GM12878 (cell line): Measurements from ENCODE around the gene SPATA16. TPM values are rescaled to one million over a fixed set of nuclear protein-coding genes. Genes with fewer than 3 reads are reported as not detected.
"Not testable (repeated sequence)": the region's sequence is repeated elsewhere in the genome, so short reads cannot be mapped to it uniquely, and the experiment has no call there.

Source experiments
- ATAC-seq: fragments of 200-7000 bp; cut with Tn5 transposase; 3 replicates; pipeline ENCODE4 v1.9.1; 2020; ENCODE audit warnings: mild to moderate bottlenecking, moderate library complexity
- BruUV-seq: library from RNA; stranded (reverse); fragments of 400-500 nt; replicated peaks from 2 replicates; lab custom pipeline; 2021; lab: Mats Ljungman, UMichigan
- CTCF ChIA-PET: fragments of 300-600 bp; sonication (Branson Sonifier 250); formaldehyde crosslinking; extraction: SDS; loops from one replicate; lab custom pipeline; 2021; ENCODE audit warnings: inconsistent platforms; lab: Yijun Ruan, JAX
- POLR2A ChIA-PET: fragments of 350-600 bp; formaldehyde crosslinking; extraction: SDS; loops from one replicate; lab custom pipeline; 2021; ENCODE audit warnings: inconsistent platforms; lab: Charles Lee
- RAD21 ChIA-PET: fragments of 300-600 bp; sonication (Branson Sonifier 250); formaldehyde crosslinking; loops from one replicate; lab custom pipeline; 2023; ENCODE audit warnings: antibody characterized with exemption; ENCODE audit not compliant: unreplicated experiment; lab: Charles Lee
- SMC1A ChIA-PET: fragments of 300-600 bp; sonication (Branson Sonifier 250); formaldehyde crosslinking; loops from one replicate; lab custom pipeline; 2023; ENCODE audit not compliant: unreplicated experiment, uncharacterized antibody; lab: Charles Lee
- DNase-seq: peaks from one replicate; pipeline ENCODE4 v3.0.0-alpha.2; 2011; ENCODE audit warnings: low read depth, low spot score
- FAIRE-seq: peaks from 3 replicates; lab custom pipeline; 2011; peaks lifted over from hg19 to GRCh38; lab: Jason Lieb, UNC
- H2AFZ ChIP-seq: 2 replicates; pipeline ENCODE4 v1.6.0; 2011; ENCODE audit warnings: low read depth, low read length, control low read depth; ENCODE audit not compliant: control insufficient read depth
- H3K27ac ChIP-seq: 2 replicates; pipeline ENCODE4 v1.5.1; 2011; ENCODE audit warnings: control low read depth; ENCODE audit not compliant: control insufficient read depth, insufficient read depth
- H3K27me3 ChIP-seq, 2 experiments: replicated peaks in 1 of 2; 2 replicates each; pipeline versions ENCODE4 v1.6.0 to v1.6.1; 2011; ENCODE audit warnings: low read length in 1 of 2; ENCODE audit not compliant: control insufficient read depth in 2 of 2, insufficient read depth in 2 of 2
- H3K36me3 ChIP-seq, 2 experiments: 2 replicates each; pipeline ENCODE4 v1.5.1; 2011; ENCODE audit warnings: low read length in 1 of 2; ENCODE audit not compliant: control insufficient read depth in 2 of 2, insufficient read depth in 2 of 2
- H3K4me1 ChIP-seq: 2 replicates; pipeline ENCODE4 v1.6.1; 2011; ENCODE audit warnings: mild to moderate bottlenecking, low read length, moderate library complexity, mixed read lengths; ENCODE audit not compliant: control insufficient read depth, insufficient read depth
- H3K4me2 ChIP-seq: 2 replicates; pipeline ENCODE4 v1.6.0; 2011; ENCODE audit warnings: control low read depth; ENCODE audit not compliant: control insufficient read depth, insufficient read depth
- H3K4me3 ChIP-seq: fragments of 200-600 bp; sonication (generic); 2 replicates; pipeline ENCODE4 v1.5.1; 2016
- H3K79me2 ChIP-seq: 2 replicates; pipeline ENCODE4 v1.6.0; 2011; ENCODE audit warnings: low read length; ENCODE audit not compliant: control insufficient read depth, insufficient read depth
- H3K9ac ChIP-seq: 2 replicates; pipeline ENCODE4 v1.8.0; 2011; ENCODE audit warnings: low read length, control low read depth, mixed read lengths; ENCODE audit not compliant: control insufficient read depth, insufficient read depth
- H3K9me3 ChIP-seq: replicated peaks from 3 replicates; pipeline ENCODE4 v1.5.1; 2011; ENCODE audit warnings: mild to moderate bottlenecking, low read length; ENCODE audit not compliant: control insufficient read depth, insufficient read depth
- H4K20me1 ChIP-seq: 2 replicates; pipeline ENCODE4 v1.6.0; 2011; ENCODE audit not compliant: control insufficient read depth, insufficient read depth
- MYC ChIP-seq: IDR thresholded peaks from 2 replicates; pipeline ENCODE4 v1.6.1; 2011; ENCODE audit warnings: mild to moderate bottlenecking, low read length, moderate library complexity, inconsistent platforms; ENCODE audit not compliant: insufficient read depth, insufficient replicate concordance, insufficient read length, severe bottlenecking
- NR2C1 ChIP-seq: fragments of 450-650 bp; IDR thresholded peaks from 2 replicates; pipeline ENCODE4 v1.6.1; 2017; ENCODE audit warnings: antibody characterized with exemption, mild to moderate bottlenecking, moderate library complexity
- NRF1 ChIP-seq: conservative IDR thresholded peaks from 2 replicates; pipeline ENCODE4 v1.6.1; 2011; ENCODE audit warnings: mild to moderate bottlenecking, low read depth, low read length, improper control_type of control experiment
- PAX8 ChIP-seq: fragments of 450-650 bp; IDR thresholded peaks from 2 replicates; pipeline ENCODE4 v1.6.1; 2017; ENCODE audit warnings: mild to moderate bottlenecking, moderate library complexity
- PML ChIP-seq: IDR thresholded peaks from 2 replicates; pipeline ENCODE4 v1.6.1; 2012; ENCODE audit warnings: low read length, inconsistent platforms
- REST ChIP-seq: IDR thresholded peaks from 2 replicates; pipeline ENCODE4 v1.6.1; 2012; ENCODE audit warnings: mild to moderate bottlenecking, low read depth, low read length
- RUNX3 ChIP-seq: IDR thresholded peaks from 2 replicates; pipeline ENCODE4 v1.6.1; 2012; ENCODE audit warnings: low read length, inconsistent platforms
- SREBF1 ChIP-seq: IDR thresholded peaks from 2 replicates; pipeline ENCODE4 v1.6.1; 2012; ENCODE audit warnings: mild to moderate bottlenecking, low read length
- WGBS: methylation state at CpG from one replicate; pipeline ENCODE4 v1.1.6; 2016; ENCODE audit warnings: low lambda C conversion rate; ENCODE audit not compliant: insufficient replicate concordance, insufficient coverage; ENCODE audit errors: missing lambda C conversion rate; 5-methylcytosine and 5-hydroxymethylcytosine counted together
- in situ Hi-C: fragments of 300-500 bp; cut with MboI; formaldehyde crosslinking; loops from 9 replicates; pipeline ENCODE4 v1.14.3; 2018; ENCODE audit warnings: mixed read lengths
- intact Hi-C: fragments of 100-400 bp; cut with micrococcal nuclease; formaldehyde crosslinking; loops from one replicate; pipeline ENCODE4 v1.14.2; 2022; ENCODE audit not compliant: unreplicated experiment
- polyA plus RNA-seq, 11 experiments: library from polyadenylated mRNA; depleted of rRNA in 4 of 11; unstranded in 6 of 11; stranded (reverse) in 5 of 11; fragments of >200 nt; fragmentation: Nextera tagmentation in 4 of 11; fragmentation: Illumina TruSeq in 1 of 11; extraction: Ambion mirVana in 4 of 11; extraction: Trizol in 1 of 11; gene quantifications; 1 replicate in 1 of 11; 2 replicates in 10 of 11; pipeline versions ENCODE4 v1.2.1 to v1.2.3, GENCODE V29; 2011 to 2016; ENCODE audit warnings: inconsistent platforms in 2 of 11, missing spikeins in 2 of 11, low read depth in 1 of 11
- total RNA-seq, 4 experiments: library from RNA; depleted of rRNA in 3 of 4; stranded (reverse); fragments of >200 nt in 3 of 4; fragmentation: Illumina TruSeq in 1 of 4; extraction: Trizol in 1 of 4; gene quantifications; 2 replicates each; pipeline versions ENCODE4 v1.2.1 to v1.2.3, GENCODE V29; 2013 to 2021
- TF ChIP-seq, protein P1 (sequence below): fragments of 450-650 bp; IDR thresholded peaks from 2 replicates; pipeline ENCODE4 v1.6.1; 2016; ENCODE audit warnings: mild to moderate bottlenecking, moderate library complexity, borderline replicate concordance

SPATA16 gene
- total and polyA plus RNA-seq, 10 of the 15 experiments (the other 5 are each of a cell fraction or from before 2014, with no cell fraction given): 0.04 TPM; not detected in 9

- in situ Hi-C loops (no loop called here), intact Hi-C loops (no loop called here)
- H3K9ac ChIP-seq: no peak overlapping the region
- no peaks in the 10 kb centered on the region for H3K27me3 ChIP-seq
- no peaks in the 10 kb centered on the region for H3K9me3 ChIP-seq
- 2% methylated on average over 2 of the region's 2 CpGs for WGBS
- H3K36me3 ChIP-seq: no peaks in the 10 kb centered on the region
- ChIA-PET POLR2A (no interaction called here), CTCF (no interaction called here), RAD21 (no interaction called here), SMC1A (no interaction called here)
- H3K4me1 ChIP-seq: no peaks in the 10 kb centered on the region
- FAIRE-seq (no peak), DNase-seq (no peak), ATAC-seq (no peak)
- no peaks in the 10 kb centered on the region for H3K79me2 ChIP-seq
- no peak for TF ChIP-seq NR2C1
- no peak for TF ChIP-seq NRF1
- TF ChIP-seq, protein P1, sequence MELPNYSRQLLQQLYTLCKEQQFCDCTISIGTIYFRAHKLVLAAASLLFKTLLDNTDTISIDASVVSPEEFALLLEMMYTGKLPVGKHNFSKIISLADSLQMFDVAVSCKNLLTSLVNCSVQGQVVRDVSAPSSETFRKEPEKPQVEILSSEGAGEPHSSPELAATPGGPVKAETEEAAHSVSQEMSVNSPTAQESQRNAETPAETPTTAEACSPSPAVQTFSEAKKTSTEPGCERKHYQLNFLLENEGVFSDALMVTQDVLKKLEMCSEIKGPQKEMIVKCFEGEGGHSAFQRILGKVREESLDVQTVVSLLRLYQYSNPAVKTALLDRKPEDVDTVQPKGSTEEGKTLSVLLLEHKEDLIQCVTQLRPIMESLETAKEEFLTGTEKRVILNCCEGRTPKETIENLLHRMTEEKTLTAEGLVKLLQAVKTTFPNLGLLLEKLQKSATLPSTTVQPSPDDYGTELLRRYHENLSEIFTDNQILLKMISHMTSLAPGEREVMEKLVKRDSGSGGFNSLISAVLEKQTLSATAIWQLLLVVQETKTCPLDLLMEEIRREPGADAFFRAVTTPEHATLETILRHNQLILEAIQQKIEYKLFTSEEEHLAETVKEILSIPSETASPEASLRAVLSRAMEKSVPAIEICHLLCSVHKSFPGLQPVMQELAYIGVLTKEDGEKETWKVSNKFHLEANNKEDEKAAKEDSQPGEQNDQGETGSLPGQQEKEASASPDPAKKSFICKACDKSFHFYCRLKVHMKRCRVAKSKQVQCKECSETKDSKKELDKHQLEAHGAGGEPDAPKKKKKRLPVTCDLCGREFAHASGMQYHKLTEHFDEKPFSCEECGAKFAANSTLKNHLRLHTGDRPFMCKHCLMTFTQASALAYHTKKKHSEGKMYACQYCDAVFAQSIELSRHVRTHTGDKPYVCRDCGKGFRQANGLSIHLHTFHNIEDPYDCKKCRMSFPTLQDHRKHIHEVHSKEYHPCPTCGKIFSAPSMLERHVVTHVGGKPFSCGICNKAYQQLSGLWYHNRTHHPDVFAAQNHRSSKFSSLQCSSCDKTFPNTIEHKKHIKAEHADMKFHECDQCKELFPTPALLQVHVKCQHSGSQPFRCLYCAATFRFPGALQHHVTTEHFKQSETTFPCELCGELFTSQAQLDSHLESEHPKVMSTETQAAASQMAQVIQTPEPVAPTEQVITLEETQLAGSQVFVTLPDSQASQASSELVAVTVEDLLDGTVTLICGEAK: no peak
- no peak for TF ChIP-seq SREBF1
- TF ChIP-seq PAX8: no peak
- TF ChIP-seq REST: no peak
- TF ChIP-seq RUNX3: no peak
- TF ChIP-seq PML: no peak
- TF ChIP-seq MYC: no peak
- H4K20me1 ChIP-seq: no peaks in the 10 kb centered on the region
- H2AFZ ChIP-seq: no peak overlapping the region
- no TSS peak for BruUV-seq
- no peak overlapping the region for H3K4me3 ChIP-seq
- no peak overlapping the region for H3K27ac ChIP-seq
- H3K4me2 ChIP-seq: no peak overlapping the region
Observed at GRCh38 chr3:173173652-173174051, 32.6 kb upstream of the SPATA16 start.

DNA sequence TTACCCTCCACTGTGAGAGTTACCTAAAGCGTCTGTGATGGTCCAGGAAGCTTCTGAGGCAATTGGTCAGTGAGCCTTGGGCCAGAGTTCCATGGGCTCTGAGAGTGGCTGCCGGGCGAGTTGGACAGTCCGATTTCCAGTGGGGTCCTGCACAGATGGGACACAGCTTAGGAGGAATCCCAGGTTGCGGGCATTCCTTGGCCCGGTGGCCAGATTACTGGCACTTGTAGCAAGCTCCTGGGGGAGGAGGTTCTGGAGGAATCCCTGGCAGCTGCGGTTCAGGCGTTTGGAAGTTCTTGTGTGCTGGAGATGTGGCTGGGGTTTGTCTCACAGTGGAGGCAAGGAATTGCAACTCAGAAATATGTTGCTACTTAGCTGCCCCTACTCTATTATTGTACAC lies 18.1 kb upstream of the SPATA16 start:
- in situ Hi-C loops, ATAC-seq: not testable (repeated sequence)

More for the DNA sequence above, 18.1 kb upstream of the SPATA16 start:
- H3K79me2 ChIP-seq, H4K20me1 ChIP-seq, POLR2A ChIA-PET, intact Hi-C loops, DNase-seq, H2AFZ ChIP-seq, FAIRE-seq, BruUV-seq, H3K27me3 ChIP-seq, H3K27ac ChIP-seq, SMC1A ChIA-PET, H3K4me3 ChIP-seq, H3K9me3 ChIP-seq, H3K9ac ChIP-seq, H3K36me3 ChIP-seq, CTCF ChIA-PET, H3K4me2 ChIP-seq, RAD21 ChIA-PET, H3K4me1 ChIP-seq: not testable (repeated sequence)
- 19% methylated on average over 8 of the region's 8 CpGs for WGBS
